Tibial nerve (tissue), 4 donors: ENCODE data around the gene MAN1A1. TPM values are rescaled to one million over a fixed set of nuclear protein-coding genes. Genes with fewer than 3 reads are reported as not detected.
A peak's percentile ranks its signal among the peaks of the same experiment; 100 is the strongest.

Experiments
- DNase-seq, 2 donors: peaks; one replicate each; pipeline ENCODE4 v3.0.0-alpha.2; 2019; ENCODE audit warnings: low spot score in 2 of 2
- H3K27ac ChIP-seq, 4 donors: fragments of 200-600 bp; sonication (generic) in 3 of 4; one replicate each; pipeline ENCODE4 v1.5.1; 2017 to 2019; ENCODE audit warnings: mild to moderate bottlenecking in 1 of 4
- H3K27me3 ChIP-seq, 2 donors: fragments of 200-600 bp; sonication (generic) in 1 of 2; one replicate each; pipeline versions ENCODE4 v1.5.1 to v1.6.0; 2017 to 2019
- H3K36me3 ChIP-seq, 3 donors: fragments of 200-600 bp; sonication (generic); one replicate each; pipeline ENCODE4 v1.5.1; 2018 to 2019
- H3K4me1 ChIP-seq, 4 donors: fragments of 200-600 bp; sonication (generic) in 3 of 4; one replicate each; pipeline ENCODE4 v1.5.1; 2017 to 2019
- H3K4me3 ChIP-seq, 4 donors: fragments of 200-600 bp; sonication (generic) in 3 of 4; one replicate each; pipeline ENCODE4 v1.5.1; 2017 to 2019; ENCODE audit warnings: mild to moderate bottlenecking in 1 of 4, moderate library complexity in 1 of 4
- H3K9me3 ChIP-seq, 4 donors: fragments of 200-600 bp; sonication (generic) in 3 of 4; one replicate each; pipeline ENCODE4 v1.5.1; 2017 to 2019
- EP300 ChIP-seq, 2 donors: sonication (generic); formaldehyde crosslinking; IDR thresholded peaks; one replicate each; pipeline ENCODE4 v1.6.1; 2017; ENCODE audit warnings: antibody characterized with exemption in 2 of 2, mild to moderate bottlenecking in 1 of 2
- POLR2A ChIP-seq, 2 donors: fragments of 450-650 bp; IDR thresholded peaks; one replicate each; pipeline ENCODE4 v1.6.1; 2017; ENCODE audit warnings: antibody characterized with exemption in 2 of 2, mild to moderate bottlenecking in 2 of 2, moderate library complexity in 2 of 2
- WGBS, 2 donors: methylation state at CpG; one replicate each; pipeline ENCODE4 v1.1.5; 2018; 5-methylcytosine and 5-hydroxymethylcytosine counted together
- total RNA-seq, 4 donors: library from RNA; depleted of rRNA; stranded (reverse); fragments of >200 nt; gene quantifications; one replicate each; pipeline ENCODE4 v1.1.0, GENCODE V29; 2016
- TF ChIP-seq, protein P1 (sequence below), 5 experiments: fragments of 200-600 bp in 3 of 5; fragments of 450-650 bp in 2 of 5; sonication (generic) in 3 of 5; IDR thresholded peaks; one replicate each; pipeline ENCODE4 v1.5.1; 2016 to 2019; ENCODE audit warnings: antibody characterized with exemption in 5 of 5, mild to moderate bottlenecking in 3 of 5, moderate library complexity in 2 of 5

MAN1A1 gene
- 100 to 1,000 TPM; 118 to 287 (median 154) TPM for total RNA-seq

DNA sequence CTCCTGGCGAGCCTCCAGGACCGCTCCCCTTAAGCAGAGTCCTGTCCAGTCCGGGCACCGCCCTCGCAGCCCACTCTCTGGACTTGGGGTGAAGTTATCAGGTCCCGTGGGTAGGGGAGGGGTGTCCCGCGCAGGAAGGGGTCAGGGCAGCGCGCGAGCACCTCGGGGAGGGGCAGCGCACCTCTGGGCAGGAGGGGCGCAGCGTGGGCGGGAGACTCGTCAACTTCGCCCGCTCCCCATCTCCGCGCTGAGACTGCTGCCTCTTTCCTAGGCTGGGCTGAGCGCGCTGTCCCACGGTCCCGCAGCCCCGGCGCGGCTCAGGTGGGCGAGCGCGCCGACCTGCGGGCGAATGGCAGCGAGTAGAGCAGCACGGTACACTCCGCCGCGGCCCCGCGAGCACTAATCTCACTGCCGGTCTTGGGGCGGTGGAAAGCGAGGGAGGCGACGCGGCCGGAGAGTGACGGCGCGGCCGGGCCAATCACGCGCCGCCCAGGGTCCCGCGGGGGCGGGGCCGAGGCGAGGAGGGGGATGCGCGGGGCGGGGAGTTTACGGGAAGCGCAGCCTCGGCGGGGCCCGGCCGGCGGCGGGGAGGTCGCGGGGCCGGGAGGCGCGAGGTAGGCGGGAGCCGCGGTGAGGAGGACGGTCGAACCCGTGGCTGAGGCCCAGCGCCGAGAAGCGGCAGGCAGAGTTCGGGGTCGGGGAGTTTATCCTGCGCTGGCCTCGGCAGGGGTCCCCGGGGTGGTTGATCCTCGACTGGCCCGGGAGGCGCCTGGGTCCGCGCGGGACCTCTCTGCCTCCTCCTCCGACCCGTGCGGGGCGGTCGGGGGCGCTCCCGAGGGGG, at the start of gene MAN1A1:
MAN1A1 (minus strand) TSS at position 401 of the 841 bp plus-strand sequence. CDS start 696 bp downstream, outside the sequence.
- no peaks in the 10 kb centered on the region for H3K9me3 ChIP-seq
- TF ChIP-seq, protein P1, sequence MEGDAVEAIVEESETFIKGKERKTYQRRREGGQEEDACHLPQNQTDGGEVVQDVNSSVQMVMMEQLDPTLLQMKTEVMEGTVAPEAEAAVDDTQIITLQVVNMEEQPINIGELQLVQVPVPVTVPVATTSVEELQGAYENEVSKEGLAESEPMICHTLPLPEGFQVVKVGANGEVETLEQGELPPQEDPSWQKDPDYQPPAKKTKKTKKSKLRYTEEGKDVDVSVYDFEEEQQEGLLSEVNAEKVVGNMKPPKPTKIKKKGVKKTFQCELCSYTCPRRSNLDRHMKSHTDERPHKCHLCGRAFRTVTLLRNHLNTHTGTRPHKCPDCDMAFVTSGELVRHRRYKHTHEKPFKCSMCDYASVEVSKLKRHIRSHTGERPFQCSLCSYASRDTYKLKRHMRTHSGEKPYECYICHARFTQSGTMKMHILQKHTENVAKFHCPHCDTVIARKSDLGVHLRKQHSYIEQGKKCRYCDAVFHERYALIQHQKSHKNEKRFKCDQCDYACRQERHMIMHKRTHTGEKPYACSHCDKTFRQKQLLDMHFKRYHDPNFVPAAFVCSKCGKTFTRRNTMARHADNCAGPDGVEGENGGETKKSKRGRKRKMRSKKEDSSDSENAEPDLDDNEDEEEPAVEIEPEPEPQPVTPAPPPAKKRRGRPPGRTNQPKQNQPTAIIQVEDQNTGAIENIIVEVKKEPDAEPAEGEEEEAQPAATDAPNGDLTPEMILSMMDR (IDR thresholded peaks at IDR 0.05) = peak in 2 of 5 experiments; percentile 4 to 23
- TF ChIP-seq EP300 (IDR thresholded peaks at IDR 0.05) = peak in 1 of 2 donors; percentile 95
- TF ChIP-seq POLR2A (IDR thresholded peaks at IDR 0.05) = peak; percentile 66 to 94
- peaks cover 0 to 53% (median 4%) of the 10 kb centered on the region in 4 donors for H3K4me1 ChIP-seq
- no peaks in the 10 kb centered on the region for H3K36me3 ChIP-seq
- DNase-seq = peak; percentile 84 to 89
- 0 to 1% methylated on average over 22 to 57 of the region's 103 CpGs for WGBS, 2 donors
- peak within 1 kb of the TSS; percentile 88 to 98 (median 96) for H3K27ac ChIP-seq
- peak within 1 kb of the TSS; percentile 74 to 99 (median 87) for H3K4me3 ChIP-seq
- H3K27me3 ChIP-seq = no peaks in the 10 kb centered on the region

DNA sequence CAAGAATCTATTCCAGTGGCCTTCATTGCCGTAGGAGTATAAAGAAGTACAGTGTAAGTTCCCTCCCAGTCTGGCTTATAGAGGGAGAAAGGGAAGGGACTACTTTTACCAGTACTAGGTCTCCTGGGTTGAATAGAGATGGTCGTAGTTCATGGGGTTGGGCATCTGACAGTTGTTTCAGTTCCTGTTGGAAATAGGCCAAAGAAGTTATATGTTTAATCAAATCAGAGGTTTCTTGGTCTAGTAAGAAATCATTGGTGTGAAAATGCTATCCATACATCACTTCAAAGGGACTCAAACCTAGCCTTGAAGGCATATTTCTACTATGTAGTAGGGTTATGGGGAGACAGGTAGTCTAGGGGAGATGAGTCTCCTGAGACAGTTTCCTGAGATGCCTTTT, 45.6 kb upstream of the MAN1A1 start:
- no peak for DNase-seq
- no peaks in the 10 kb centered on the region for H3K27me3 ChIP-seq
- no peak overlapping the region for H3K27ac ChIP-seq
- H3K4me3 ChIP-seq = no peak overlapping the region
- H3K36me3 ChIP-seq = no peaks in the 10 kb centered on the region
- TF ChIP-seq EP300 (IDR thresholded peaks at IDR 0.05) = no peak
- no peak for TF ChIP-seq POLR2A (IDR thresholded peaks at IDR 0.05)
- TF ChIP-seq, protein P1 (IDR thresholded peaks at IDR 0.05) = no peak
- WGBS, 2 donors = 77 to 84% methylated on average over 2 of the region's 2 CpGs
- no peaks in the 10 kb centered on the region for H3K4me1 ChIP-seq
- peaks cover 0 to 67% (median 11%) of the 10 kb centered on the region in 4 donors for H3K9me3 ChIP-seq

DNA sequence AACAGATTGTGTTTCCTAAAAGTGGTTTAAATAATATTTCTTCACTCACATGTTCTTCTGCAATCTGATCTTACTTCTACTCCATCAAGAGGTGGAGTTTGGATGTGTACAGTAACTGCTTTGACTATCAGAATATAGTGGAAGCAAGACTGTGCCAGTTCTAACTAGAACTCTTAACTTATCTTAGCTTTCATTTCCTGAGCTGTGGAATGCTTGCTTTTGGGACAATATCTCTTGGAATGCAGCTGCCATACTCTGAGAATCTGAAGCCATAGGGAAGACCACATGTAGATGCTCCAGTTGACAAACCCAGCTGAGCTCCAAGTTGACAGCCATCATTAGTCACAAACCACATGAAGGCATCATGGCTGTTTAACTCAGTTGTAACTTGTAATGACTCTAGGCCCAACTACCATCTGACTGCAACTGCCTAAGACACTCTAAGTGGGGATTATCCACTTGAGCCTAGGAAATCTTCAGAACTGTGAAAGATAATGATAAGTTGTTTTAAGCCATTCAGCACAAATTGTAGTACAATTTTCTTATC, 40.8 kb upstream of the MAN1A1 start:
- H3K36me3 ChIP-seq = no peaks in the 10 kb centered on the region
- peaks cover 0 to 38% (median 7%) of the 10 kb centered on the region in 4 donors for H3K9me3 ChIP-seq
- no peak overlapping the region for H3K27ac ChIP-seq
- H3K27me3 ChIP-seq = no peaks in the 10 kb centered on the region
- no peak for DNase-seq
- no peaks in the 10 kb centered on the region for H3K4me1 ChIP-seq
- TF ChIP-seq, protein P1 (IDR thresholded peaks at IDR 0.05) = no peak
- TF ChIP-seq EP300 (IDR thresholded peaks at IDR 0.05) = no peak
- TF ChIP-seq POLR2A (IDR thresholded peaks at IDR 0.05) = no peak
- H3K4me3 ChIP-seq = no peak overlapping the region

DNA sequence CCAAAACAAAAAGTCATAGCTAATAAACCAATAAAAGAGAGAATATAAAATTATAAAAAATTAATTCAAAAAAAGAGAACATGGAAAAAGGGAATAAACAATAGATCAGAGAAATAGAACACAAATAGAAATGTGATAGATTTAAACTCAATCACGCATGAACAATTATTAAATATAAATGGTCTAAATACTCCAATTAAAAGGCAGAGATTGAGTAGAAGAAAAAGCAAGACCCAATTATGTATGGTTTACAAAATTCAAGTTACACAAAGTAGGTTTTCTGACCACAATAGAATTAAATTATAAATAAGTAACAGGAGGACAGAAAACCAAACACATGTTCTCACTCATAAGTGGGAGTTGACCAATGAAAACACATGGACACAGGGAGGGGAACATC, 36.4 kb upstream of the MAN1A1 start:
- TF ChIP-seq EP300 (IDR thresholded peaks at IDR 0.05) (no peak), POLR2A (IDR thresholded peaks at IDR 0.05) (no peak)
- TF ChIP-seq, protein P1 (IDR thresholded peaks at IDR 0.05) = no peak
- no peak overlapping the region for H3K27ac ChIP-seq
- WGBS, 2 donors = 96 to 98% methylated on average over 1 of the region's 1 CpG
- H3K4me3 ChIP-seq = no peak overlapping the region
- DNase-seq = no peak
- H3K27me3 ChIP-seq = no peaks in the 10 kb centered on the region
- no peaks in the 10 kb centered on the region for H3K4me1 ChIP-seq
- peaks cover 0 to 9% (median 0%) of the 10 kb centered on the region in 3 donors for H3K36me3 ChIP-seq
- H3K9me3 ChIP-seq = peaks cover 0 to 48% (median 10%) of the 10 kb centered on the region in 4 donors

DNA sequence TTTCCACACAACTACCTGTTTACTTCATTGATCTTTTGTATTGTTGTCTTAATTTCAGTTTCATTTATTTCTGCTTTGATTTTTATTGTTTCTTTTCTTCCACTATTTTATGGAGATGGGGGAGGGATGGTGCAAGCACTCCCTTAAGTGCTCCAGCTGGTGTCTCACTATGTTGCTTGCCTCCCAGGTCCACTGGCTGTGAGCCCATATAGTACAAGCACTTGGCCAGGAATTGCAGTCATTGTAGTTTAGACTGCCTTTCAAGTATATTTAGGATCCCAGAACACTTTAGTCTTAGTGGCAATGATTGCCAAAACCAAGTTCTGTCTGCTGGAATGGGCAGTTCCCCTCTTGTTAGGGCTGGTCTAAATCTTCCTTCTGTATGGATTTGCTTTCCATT, 34.9 kb upstream of the MAN1A1 start:
- no peaks in the 10 kb centered on the region for H3K27me3 ChIP-seq
- no peaks in the 10 kb centered on the region for H3K4me1 ChIP-seq
- H3K27ac ChIP-seq = no peak overlapping the region
- TF ChIP-seq, protein P1 (IDR thresholded peaks at IDR 0.05) = no peak
- no peak for TF ChIP-seq EP300 (IDR thresholded peaks at IDR 0.05)
- TF ChIP-seq POLR2A (IDR thresholded peaks at IDR 0.05) = no peak
- no peak overlapping the region for H3K4me3 ChIP-seq
- peaks cover 0 to 59% (median 10%) of the 10 kb centered on the region in 4 donors for H3K9me3 ChIP-seq
- H3K36me3 ChIP-seq = peaks cover 0 to 9% (median 0%) of the 10 kb centered on the region in 3 donors
- no peak for DNase-seq
